ENCODE results near the gene AFG3L2. TPM values are rescaled to one million over a fixed set of nuclear protein-coding genes. Genes with fewer than 3 reads are reported as not detected.

AFG3L2 gene
- total and polyA plus RNA-seq, 2 experiments from 2014 or later, result 44.1 to 60.8 TPM

DNA sequence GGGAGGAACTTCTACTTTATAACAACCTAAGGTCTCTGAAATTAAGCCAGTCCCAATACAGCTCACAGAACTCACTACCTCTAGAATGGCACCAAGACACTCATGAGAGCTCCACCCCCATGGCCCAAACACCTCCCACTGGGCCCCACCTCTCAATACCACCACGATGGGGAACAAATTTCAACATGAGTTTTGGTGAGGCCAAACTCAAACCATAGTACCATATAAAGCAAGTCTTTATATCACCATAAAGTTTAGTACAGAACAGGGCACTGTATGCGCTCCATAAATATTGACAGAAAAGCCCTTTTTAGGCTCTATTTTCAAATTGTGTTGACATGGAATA lies 3.3 kb downstream of the AFG3L2 start:
- WGBS (ENCODE audit: low lambda C conversion rate, missing lambda C conversion rate), result 88% methylated on average over 2 of the region's 2 CpGs
- Histone ChIP-seq H3K9me3 (ENCODE audit: low read depth) (no peaks in the 10 kb centered on the region), H3K27ac (peak overlapping the region; percentile 40), H3K4me2 (peak overlapping the region; percentile 49), H2AFZ (no peak overlapping the region), H3K9me2 (replicated peaks; ENCODE audit: insufficient read depth) (no peaks in the 10 kb centered on the region), H3K27me3 (no peaks in the 10 kb centered on the region), H3K79me2 (peaks cover 78% of the 10 kb centered on the region), H3K4me1 (ENCODE audit: insufficient read depth) (peaks cover 22% of the 10 kb centered on the region), H3K4me3 (no peak overlapping the region), H4K20me1 (ENCODE audit: insufficient read depth, poor library complexity, severe bottlenecking) (peaks cover 36% of the 10 kb centered on the region), H3K36me3 (replicated peaks; ENCODE audit: insufficient read depth, low read depth) (no peaks in the 10 kb centered on the region)
- TF ChIP-seq EZH2phosphoT487 (IDR thresholded peaks at IDR 0.05; ENCODE audit: low read depth, severe bottlenecking, unreplicated experiment) (no peak), EZH2 (IDR thresholded peaks at IDR 0.05; ENCODE audit: borderline replicate concordance) (no peak)
- TF ChIP-seq, protein P1, sequence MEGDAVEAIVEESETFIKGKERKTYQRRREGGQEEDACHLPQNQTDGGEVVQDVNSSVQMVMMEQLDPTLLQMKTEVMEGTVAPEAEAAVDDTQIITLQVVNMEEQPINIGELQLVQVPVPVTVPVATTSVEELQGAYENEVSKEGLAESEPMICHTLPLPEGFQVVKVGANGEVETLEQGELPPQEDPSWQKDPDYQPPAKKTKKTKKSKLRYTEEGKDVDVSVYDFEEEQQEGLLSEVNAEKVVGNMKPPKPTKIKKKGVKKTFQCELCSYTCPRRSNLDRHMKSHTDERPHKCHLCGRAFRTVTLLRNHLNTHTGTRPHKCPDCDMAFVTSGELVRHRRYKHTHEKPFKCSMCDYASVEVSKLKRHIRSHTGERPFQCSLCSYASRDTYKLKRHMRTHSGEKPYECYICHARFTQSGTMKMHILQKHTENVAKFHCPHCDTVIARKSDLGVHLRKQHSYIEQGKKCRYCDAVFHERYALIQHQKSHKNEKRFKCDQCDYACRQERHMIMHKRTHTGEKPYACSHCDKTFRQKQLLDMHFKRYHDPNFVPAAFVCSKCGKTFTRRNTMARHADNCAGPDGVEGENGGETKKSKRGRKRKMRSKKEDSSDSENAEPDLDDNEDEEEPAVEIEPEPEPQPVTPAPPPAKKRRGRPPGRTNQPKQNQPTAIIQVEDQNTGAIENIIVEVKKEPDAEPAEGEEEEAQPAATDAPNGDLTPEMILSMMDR (IDR thresholded peaks at IDR 0.05; ENCODE audit: poor library complexity), result no peak
- DNase-seq (ENCODE audit: low spot score), result no peak

DNA sequence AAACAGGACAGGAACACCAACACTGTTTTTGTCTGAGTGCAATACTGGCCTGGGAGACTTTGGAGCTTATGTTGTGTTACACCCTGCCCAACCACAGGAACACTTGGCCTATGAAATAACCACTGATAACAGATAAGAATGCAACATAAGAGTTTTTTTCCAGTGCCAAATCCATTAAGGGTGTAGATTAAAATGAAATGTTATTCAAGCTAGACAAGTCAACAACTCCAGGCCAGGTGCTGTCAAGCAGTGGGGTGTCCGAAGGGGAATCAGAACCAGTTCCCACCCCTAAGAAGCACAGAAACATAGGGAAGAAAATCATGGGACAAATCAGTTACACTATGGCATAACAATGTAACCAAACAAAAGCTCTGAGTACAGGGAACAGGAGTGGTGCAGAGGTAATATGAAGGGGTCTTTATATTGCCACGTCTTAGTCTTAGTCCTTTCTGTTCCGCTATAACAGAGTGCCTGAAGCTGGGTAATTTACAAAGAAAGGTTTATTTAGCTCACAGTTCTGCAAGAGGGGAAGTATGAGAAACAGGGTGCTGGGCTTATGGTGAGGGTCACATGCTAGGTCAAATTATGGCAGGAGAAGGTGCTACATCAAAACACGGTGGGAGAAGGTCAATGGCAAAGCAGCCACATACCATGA lies 3.8 kb downstream of the AFG3L2 start:
- Histone ChIP-seq H3K79me2 (peaks cover 83% of the 10 kb centered on the region), H4K20me1 (ENCODE audit: insufficient read depth, poor library complexity, severe bottlenecking) (peaks cover 36% of the 10 kb centered on the region), H2AFZ (no peak overlapping the region), H3K4me3 (no peak overlapping the region), H3K36me3 (replicated peaks; ENCODE audit: insufficient read depth, low read depth) (no peaks in the 10 kb centered on the region), H3K4me1 (ENCODE audit: insufficient read depth) (peaks cover 22% of the 10 kb centered on the region), H3K4me2 (peak overlapping the region; percentile 49), H3K27ac (peak overlapping the region; percentile 40), H3K27me3 (no peaks in the 10 kb centered on the region), H3K9me3 (ENCODE audit: low read depth) (no peaks in the 10 kb centered on the region), H3K9me2 (replicated peaks; ENCODE audit: insufficient read depth) (no peaks in the 10 kb centered on the region)
- TF ChIP-seq EZH2phosphoT487 (IDR thresholded peaks at IDR 0.05; ENCODE audit: low read depth, severe bottlenecking, unreplicated experiment) (no peak), EZH2 (IDR thresholded peaks at IDR 0.05; ENCODE audit: borderline replicate concordance) (no peak)
- TF ChIP-seq, protein P1 (IDR thresholded peaks at IDR 0.05; ENCODE audit: poor library complexity), result no peak
- no peak for DNase-seq (ENCODE audit: low spot score)
- WGBS (ENCODE audit: low lambda C conversion rate, missing lambda C conversion rate), result 83% methylated on average over 4 of the region's 4 CpGs

DNA sequence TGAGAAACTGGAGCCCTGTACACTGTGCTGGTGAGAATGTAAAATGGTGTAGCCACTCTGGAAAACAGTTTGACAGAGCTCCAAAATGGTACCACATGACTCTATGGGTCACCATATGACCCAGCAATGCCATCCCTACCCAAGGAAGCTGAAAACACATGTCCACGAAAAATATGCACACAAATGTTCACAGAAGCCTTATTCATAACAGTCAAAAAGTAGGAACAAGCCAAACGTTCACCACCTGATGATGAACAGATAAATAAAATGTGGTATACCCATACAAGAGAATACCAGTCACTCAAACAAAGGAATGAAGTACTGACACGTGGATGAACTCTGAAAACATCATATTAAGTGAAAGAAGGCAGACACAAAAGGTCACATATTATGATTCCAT lies 4.6 kb downstream of the AFG3L2 start:
- Histone ChIP-seq H3K36me3 (replicated peaks; ENCODE audit: insufficient read depth, low read depth) (no peaks in the 10 kb centered on the region), H3K79me2 (peaks cover 91% of the 10 kb centered on the region), H4K20me1 (ENCODE audit: insufficient read depth, poor library complexity, severe bottlenecking) (peaks cover 37% of the 10 kb centered on the region), H3K4me1 (ENCODE audit: insufficient read depth) (peaks cover 22% of the 10 kb centered on the region), H3K9me2 (replicated peaks; ENCODE audit: insufficient read depth) (no peaks in the 10 kb centered on the region), H3K9me3 (ENCODE audit: low read depth) (no peaks in the 10 kb centered on the region), H3K27me3 (no peaks in the 10 kb centered on the region), H3K4me2 (peak overlapping the region; percentile 49), H3K27ac (peak overlapping the region; percentile 51), H2AFZ (no peak overlapping the region), H3K4me3 (no peak overlapping the region)
- 88% methylated on average over 3 of the region's 3 CpGs for WGBS (ENCODE audit: low lambda C conversion rate, missing lambda C conversion rate)
- TF ChIP-seq, protein P1 (IDR thresholded peaks at IDR 0.05; ENCODE audit: poor library complexity), result no peak
- no peak for TF ChIP-seq EZH2phosphoT487 (IDR thresholded peaks at IDR 0.05; ENCODE audit: low read depth, severe bottlenecking, unreplicated experiment)
- TF ChIP-seq EZH2 (IDR thresholded peaks at IDR 0.05; ENCODE audit: borderline replicate concordance), result no peak
- no peak for DNase-seq (ENCODE audit: low spot score)
